Activated CD4-positive, alpha-beta T cell treated with anti-CD3 and anti-CD28 coated beads, Interleukin-2, amount 50 U/mL, for 1 hour (primary cell): Measurements from ENCODE around the gene C1QC.

ENCODE experiments used
- DNase-seq: peaks from one replicate; pipeline ENCODE4 v3.0.0-alpha.2; 2020

The C1QC gene

DNA sequence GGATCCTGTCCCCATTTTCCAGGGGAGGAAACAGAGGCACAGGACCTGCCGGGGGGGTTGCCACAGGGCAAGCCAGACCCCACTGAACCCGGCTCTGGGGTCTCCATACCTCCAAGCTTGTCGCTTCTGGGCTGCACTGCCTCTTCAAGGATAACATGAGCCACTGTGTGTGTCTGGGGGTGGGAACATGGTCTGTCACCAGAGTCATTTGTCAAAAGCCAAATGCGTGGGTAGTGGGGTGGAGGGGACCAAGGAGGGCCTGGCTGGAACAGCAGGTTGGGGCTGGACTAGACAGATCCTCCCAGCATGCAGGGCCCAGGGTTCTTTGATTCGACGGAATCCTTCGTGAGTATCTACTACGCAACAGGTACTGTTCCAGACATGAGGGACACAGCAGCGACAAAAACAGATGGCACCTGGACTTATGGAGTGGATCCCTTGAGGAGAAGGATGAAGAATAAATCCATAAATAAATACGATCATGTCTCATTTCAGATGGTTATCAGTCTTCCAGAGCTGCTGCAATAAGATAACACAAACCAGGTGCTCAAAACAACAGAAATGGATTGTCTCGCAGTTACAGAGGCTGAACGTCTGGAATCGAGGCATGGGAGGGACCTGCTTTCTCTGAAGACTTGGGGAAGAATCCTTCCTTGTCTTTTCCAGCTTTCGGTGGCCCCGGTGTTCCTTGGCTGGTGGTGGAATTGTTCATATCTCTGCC lies 38.3 kb downstream of the C1QC start:
- DNase-seq, result no peak

DNA sequence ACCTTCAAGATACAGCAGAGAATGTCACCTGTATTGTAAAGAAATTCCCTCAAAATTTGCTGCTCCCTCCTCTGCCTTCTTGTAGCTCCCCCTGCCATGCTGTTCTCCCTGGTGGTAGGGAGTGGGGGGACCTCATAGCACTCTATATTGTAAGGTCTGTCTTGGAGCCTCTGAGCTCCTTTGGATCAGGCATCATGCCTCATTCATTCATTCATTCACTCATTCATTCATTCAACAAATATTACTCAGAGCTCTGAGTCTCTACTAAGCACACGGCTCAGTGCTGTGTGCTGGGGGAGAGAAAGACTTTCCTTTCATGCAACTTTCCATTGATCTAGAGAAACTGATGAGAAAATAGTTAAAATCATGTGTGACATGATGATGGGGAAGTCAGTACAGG lies 40.1 kb downstream of the C1QC start:
- DNase-seq, result no peak

DNA sequence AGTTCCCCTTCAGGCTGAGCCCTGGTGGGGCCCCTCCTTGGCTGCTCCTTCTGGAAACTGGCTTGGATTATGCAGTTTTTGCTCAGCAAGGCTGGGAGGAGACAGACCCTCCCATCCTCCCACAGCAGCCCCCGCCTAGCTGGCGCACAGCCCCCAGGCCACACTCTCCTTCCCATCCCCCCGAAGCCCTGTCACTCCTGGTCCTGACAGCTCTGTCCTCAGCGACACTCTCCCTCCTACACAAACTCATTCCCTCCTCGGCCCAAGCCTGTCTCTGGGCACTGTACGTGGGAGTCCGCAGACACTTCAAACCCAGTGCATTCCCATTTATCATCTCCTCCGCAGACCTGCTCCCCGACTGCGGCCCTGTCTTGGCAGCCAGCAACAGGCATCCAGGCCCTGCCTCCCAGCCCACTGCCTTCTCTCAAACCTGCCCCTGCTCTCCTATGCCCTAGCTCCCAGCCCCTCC lies 42.2 kb downstream of the C1QC start:
- DNase-seq, result no peak

DNA sequence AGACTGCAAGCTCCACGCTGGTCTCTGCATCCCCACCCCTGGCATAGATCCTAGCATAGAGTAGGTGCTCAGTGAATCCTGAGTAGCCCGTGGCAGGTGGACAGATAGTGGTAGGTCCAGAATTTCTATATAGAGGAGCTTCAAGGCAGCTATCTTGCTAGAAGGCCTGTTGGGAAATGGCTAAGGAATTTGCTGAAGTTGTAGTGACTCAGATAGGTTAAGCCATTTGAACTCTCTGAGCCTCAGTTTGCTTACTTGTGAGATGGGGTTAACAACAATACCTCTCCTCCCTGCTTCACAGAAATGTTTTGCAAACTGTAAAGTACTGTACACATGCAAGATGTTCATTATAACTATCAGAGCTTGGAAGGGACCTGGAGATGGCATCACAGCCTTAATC lies 43.8 kb downstream of the C1QC start:
- no peak for DNase-seq

DNA sequence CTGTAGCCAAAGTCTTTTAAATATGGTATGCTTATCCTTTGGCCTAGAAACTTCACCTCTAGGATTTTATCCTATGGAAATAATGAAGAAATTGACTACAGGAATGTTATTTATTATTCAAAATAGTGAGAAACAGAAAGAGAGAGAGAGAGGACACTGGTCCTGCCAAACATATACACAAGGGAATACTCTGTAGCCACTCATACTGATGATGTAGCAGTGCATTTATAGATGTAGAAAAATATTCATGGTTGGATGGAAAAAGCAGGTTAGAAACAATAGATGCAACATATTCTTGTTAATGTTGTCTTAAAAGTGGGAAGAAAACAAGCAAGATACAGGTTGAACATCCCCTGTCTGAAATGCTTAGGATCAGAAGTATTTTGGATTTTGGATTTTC lies 45.0 kb downstream of the C1QC start:
- DNase-seq, result no peak

DNA sequence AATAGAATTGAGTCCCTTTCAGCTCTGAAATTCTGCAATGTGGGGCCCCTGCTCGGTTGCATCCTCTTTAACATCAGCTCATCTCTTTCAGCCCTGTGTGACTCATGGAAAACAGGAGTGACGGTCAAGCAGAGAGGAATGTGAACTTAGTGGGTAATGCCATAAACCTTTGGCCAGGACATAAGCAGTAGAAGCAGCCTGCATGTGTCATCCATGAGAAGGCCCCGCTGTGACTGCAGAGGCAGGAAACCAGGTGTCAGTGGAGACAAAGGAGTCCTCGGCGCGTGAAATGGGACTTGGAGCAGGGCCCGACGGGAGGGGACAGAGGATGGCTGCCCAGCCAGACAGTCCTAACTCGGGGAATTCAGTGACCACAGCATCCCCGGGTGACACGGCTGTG lies 46.1 kb downstream of the C1QC start:
- DNase-seq, result no peak

DNA sequence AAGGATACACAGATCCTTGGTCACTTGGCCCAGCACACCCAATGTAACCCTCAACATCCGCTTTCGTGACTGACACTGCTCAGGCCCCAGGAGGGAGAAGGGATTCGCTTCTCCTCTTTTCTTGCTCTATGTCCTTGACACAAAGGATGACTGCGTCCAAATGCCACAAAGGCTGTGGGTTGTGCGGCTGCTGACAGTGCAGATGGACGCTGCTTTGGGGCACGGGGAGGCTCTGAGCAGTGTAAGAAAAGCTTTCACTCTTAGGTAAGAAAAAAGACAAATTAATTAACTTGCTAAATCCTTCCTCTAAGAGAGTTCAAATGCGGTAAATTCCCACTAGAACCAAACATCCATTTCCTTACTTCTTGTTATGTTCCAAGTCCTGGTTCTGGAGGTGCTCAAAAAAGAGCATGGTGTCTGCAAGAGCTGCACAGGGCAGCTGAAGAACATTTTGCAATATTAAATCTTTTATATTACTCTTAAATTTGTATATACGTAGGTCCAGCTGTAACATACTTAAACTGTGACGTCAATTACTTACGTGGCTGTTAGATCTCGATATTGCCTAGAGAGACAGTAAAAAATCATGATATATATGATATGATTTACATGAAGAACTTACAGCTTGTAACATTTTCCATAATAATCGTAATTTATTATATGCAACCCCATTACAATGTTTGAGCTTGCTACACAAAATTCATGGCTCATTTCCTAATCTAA lies 47.8 kb downstream of the C1QC start:
- DNase-seq, result no peak

DNA sequence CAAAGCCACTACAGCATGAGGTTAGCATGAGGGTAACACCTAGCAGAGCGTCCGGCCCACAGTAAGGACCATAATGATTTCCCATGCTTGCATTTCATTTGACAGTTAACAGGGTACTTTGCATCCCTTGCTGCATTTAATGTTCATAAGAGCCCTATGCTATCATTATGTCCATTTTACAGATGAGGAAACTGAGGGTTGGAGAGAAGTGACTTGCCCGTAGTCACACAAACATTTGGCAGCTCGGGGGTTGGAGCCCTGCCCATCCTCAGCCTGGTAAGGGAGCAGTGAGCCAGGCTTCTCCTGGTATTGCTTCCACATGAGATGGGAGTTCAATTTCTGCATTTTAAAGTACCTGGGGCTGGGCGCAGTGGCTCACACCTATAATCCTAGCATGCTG lies 50.7 kb downstream of the C1QC start:
- no peak for DNase-seq

DNA sequence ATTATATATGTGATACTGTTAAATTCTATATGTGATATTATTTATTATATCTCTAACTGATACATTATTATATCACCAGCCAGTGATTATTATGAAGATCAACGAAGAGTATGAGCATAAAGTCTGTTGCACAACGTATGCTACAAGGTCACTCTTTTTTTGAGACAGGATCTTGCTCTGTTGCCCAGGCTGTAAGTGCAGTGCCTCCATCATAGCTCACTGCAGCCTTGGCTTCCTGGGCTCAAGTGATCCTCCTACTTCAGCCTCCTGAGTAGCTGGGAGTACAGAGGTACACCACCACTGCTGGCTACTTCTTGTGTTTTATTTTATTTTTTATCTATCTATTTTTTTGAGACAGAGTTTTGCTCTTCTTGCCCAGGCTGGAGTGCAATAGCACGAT lies 53.2 kb downstream of the C1QC start:
- DNase-seq, result no peak
